ENCODE results near the gene SEC14L1. TPM values are rescaled to one million over a fixed set of nuclear protein-coding genes. Genes with fewer than 3 reads are reported as not detected.
"Not testable (repeated sequence)": the region's sequence is repeated elsewhere in the genome, so short reads cannot be mapped to it uniquely, and the experiment has no call there.

Gene SEC14L1
- polyA plus RNA-seq, 1 experiment = 25.2 TPM

DNA sequence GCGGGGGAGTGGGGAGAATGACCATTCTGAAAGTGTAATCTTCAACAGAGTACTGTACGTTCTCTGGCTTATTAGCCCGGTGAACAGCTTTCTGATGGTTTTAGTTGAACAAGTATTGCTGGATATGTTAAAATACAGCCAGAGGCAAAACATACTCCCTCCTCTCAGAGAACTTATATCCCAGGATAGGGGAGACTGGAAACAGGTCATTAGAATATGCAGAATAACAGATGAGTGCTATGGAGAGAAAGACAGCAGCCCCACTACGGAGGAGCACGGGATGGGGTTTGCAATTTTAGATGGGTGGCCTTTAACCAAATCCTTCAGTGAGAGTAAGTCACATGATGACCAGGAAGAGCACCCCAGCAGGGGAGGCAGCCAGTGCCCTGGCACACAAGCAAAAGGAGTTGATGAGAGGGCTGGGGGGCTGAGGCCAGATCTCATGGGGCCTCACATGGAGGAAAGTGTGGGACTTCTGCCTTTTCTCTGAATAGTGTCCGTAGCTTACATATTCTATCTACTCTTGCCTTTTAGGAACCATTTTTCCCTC lies 43.1 kb upstream of the SEC14L1 start:
- peaks cover 17% of the 10 kb centered on the region for H3K36me3 ChIP-seq (ENCODE audit: control insufficient read depth, insufficient read depth, low read length)
- CTCF ChIA-PET = interaction anchor here (0.6 to 2.2 kb wide), 6 partner anchors 9 to 150 kb away, joined by 3 to 12 read pairs (median 4); no protein-coding TSS in a partner anchor

DNA sequence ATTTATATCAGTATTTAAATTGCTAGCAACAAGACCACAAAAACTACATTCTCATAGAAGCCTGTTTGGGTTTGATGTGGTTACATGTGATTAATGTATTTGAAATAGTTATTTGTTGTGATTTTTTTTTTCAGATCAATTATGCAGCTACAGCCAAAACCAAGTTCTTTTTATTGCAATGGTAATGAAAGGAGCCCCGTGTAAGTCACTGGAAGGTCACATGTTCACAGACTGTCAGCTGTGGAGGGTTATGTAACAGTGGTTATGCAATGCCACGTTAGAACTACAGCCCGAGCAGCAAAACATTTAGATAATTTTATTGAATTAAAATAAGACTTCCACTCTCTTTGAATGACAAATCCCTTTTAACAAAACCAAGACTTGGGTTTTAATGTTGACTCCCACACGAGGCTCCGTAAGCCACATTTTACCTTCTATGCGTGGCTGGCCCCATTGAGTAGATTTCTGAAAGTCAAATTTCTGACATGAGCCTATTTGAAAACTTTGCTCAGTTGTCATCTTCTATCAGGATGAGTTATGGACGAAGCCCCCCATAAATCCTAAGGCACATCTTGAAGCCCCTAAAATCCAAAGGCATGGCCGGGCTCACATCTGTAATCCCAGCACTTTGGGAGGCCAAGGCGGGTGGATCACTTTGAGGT lies 41.8 kb upstream of the SEC14L1 start:
- ChIA-PET POLR2A (interaction anchor here (0.6 kb wide), 1 partner anchor 122 kb away, joined by 5 read pairs; no protein-coding TSS in a partner anchor), CTCF (interaction anchor here (0.7 to 2.2 kb wide), 4 partner anchors 10 to 149 kb away, joined by 3 to 9 read pairs (median 4); no protein-coding TSS in a partner anchor)
- DNase-seq (ENCODE audit: low read depth) = peak; percentile 59
- Histone ChIP-seq H3K4me3 (ENCODE audit: low read depth, low read length) (no peak overlapping the region), H3K27me3 (ENCODE audit: control insufficient read depth, insufficient read depth, low read length) (no peaks in the 10 kb centered on the region), H3K36me3 (ENCODE audit: control insufficient read depth, insufficient read depth, low read length) (peaks cover 10% of the 10 kb centered on the region)
- TF ChIP-seq, protein P1, sequence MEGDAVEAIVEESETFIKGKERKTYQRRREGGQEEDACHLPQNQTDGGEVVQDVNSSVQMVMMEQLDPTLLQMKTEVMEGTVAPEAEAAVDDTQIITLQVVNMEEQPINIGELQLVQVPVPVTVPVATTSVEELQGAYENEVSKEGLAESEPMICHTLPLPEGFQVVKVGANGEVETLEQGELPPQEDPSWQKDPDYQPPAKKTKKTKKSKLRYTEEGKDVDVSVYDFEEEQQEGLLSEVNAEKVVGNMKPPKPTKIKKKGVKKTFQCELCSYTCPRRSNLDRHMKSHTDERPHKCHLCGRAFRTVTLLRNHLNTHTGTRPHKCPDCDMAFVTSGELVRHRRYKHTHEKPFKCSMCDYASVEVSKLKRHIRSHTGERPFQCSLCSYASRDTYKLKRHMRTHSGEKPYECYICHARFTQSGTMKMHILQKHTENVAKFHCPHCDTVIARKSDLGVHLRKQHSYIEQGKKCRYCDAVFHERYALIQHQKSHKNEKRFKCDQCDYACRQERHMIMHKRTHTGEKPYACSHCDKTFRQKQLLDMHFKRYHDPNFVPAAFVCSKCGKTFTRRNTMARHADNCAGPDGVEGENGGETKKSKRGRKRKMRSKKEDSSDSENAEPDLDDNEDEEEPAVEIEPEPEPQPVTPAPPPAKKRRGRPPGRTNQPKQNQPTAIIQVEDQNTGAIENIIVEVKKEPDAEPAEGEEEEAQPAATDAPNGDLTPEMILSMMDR (IDR thresholded peaks at IDR 0.05; ENCODE audit: insufficient read depth, low read depth, low read length) = no peak

More for the DNA sequence above, 43.1 kb upstream of the SEC14L1 start:
- Histone ChIP-seq H3K27me3 (ENCODE audit: control insufficient read depth, insufficient read depth, low read length) (no peaks in the 10 kb centered on the region), H3K4me3 (ENCODE audit: low read depth, low read length) (no peak overlapping the region)
- POLR2A ChIA-PET = no interaction called here
- TF ChIP-seq, protein P1 (IDR thresholded peaks at IDR 0.05; ENCODE audit: insufficient read depth, low read depth, low read length) = no peak
- DNase-seq (ENCODE audit: low read depth) = no peak

DNA sequence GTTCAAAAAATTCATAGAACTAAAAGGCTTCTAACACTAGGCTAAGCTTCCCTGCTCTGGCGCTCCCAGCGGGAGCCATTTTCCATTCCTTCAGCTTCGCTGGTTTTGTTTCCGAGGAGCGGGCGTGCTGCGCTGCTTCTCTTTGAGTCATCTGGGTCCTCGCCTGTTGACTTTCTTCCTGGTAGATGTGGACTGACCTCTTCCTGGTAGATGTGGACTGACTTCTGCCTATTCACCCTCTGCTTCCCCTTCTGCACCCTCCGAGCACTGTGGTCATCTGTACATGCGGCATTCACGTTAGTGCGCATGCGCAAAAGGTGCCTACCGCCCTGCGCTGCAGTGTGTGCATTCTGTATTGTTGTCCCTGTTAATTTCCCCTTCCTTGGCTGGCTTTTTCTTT lies 40.8 kb upstream of the SEC14L1 start:
- ChIA-PET CTCF (interaction anchor here (1.8 kb wide), 1 partner anchor 11 kb away, joined by 4 read pairs; no protein-coding TSS in a partner anchor), POLR2A (no interaction called here)
- no peak overlapping the region for H3K4me3 ChIP-seq (ENCODE audit: low read depth, low read length)
- no peaks in the 10 kb centered on the region for H3K27me3 ChIP-seq (ENCODE audit: control insufficient read depth, insufficient read depth, low read length)
- DNase-seq (ENCODE audit: low read depth) = no peak
- peaks cover 7% of the 10 kb centered on the region; the same call in 1 of the 2 replicates for H3K36me3 ChIP-seq (ENCODE audit: control insufficient read depth, insufficient read depth, low read length)
- TF ChIP-seq, protein P1 (IDR thresholded peaks at IDR 0.05; ENCODE audit: insufficient read depth, low read depth, low read length) = no peak

DNA sequence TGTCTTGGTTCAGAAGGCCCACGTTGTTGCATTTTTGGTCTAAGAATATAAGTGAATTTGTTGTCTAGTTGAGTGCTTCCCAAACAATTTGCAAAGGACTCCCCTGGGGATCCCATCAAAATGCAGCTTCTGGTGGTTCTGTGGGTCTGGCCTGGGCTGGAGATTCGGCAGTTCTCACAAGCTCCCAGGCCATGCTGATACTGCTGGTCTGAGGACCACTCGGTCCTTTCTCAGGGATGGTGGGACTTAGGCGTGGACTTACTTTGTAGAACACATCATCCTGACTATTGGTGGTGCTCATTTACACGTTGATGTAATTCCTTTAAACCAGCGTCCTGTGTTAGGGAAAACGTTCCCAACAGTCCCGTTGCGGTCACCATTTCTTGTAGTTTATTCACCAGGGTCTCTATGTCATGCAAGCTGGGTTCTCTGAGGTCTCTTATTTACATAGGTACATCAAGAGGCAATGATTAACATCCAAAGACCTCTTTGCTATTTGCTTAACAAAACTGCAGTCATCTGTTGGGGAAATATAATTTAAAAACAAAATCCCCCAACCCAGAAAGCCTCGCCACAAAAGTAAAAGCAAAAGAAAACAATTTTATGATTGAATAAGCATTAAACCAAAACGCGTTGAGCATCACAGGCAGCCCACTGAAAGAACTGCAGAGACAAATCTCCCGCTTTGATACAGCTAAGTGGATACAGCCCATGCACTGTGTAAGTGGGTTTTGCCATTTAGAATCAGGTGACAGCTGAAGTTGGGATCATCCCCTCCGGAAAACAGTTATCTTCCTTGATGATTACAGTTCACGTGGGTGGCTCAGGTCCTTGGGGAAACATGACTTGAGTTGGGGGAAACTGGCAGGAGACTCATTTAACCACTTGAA lies 39.0 kb upstream of the SEC14L1 start:
- TF ChIP-seq, protein P1 (IDR thresholded peaks at IDR 0.05; ENCODE audit: insufficient read depth, low read depth, low read length) = no peak
- H3K36me3 ChIP-seq (ENCODE audit: control insufficient read depth, insufficient read depth, low read length) = peaks cover 2% of the 10 kb centered on the region; the same call in 1 of the 2 replicates
- ChIA-PET CTCF (interaction anchor here (1.1 to 1.7 kb wide), 2 partner anchors 13 to 27 kb away, joined by 3 read pairs; no protein-coding TSS in a partner anchor), POLR2A (no interaction called here)
- no peak for DNase-seq (ENCODE audit: low read depth)
- H3K4me3 ChIP-seq (ENCODE audit: low read depth, low read length) = no peak overlapping the region
- H3K27me3 ChIP-seq (ENCODE audit: control insufficient read depth, insufficient read depth, low read length) = no peaks in the 10 kb centered on the region

DNA sequence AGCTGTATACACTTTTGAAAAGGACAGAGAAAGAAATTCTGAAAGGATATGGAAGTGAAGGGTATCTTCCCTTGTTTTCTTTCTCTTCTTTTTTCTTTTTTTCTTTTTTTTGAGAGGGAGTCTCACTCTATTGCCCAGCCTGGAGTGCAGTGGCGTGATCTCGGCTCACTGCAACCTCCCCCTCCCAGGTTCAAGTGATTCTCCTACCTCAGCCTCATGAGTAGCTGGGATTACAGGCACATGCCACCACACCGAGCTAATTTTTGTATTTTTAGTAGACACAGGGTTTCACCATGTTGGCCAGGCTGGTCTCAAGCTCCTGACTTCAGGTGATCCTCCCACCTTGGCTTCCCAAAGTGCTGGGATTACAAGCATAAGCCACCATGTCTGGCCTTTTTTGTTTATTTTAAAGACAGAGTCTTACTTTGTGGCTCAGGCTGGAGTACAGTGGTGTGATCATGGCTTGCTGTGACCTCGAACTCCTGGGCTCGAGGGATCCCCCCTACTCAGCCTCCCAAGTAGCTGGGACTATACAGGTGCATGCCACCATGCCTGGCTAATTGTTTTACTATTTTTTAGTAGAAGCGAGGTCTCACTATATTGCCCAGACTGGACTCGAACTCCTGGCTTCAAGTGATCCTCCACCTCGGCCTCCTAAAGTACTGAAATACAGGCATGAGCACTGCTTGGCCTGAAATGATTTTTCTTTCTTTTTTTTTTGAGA lies 38.2 kb upstream of the SEC14L1 start:
- H3K27me3 ChIP-seq (ENCODE audit: control insufficient read depth, insufficient read depth, low read length); POLR2A ChIA-PET; H3K4me3 ChIP-seq (ENCODE audit: low read depth, low read length); H3K36me3 ChIP-seq (ENCODE audit: control insufficient read depth, insufficient read depth, low read length); DNase-seq (ENCODE audit: low read depth): not testable (repeated sequence)
- CTCF ChIA-PET = interaction anchor here (1.1 to 1.7 kb wide), 2 partner anchors 14 to 26 kb away, joined by 3 read pairs; no protein-coding TSS in a partner anchor
